COLO668 (cell line): Measurements from ENCODE around the gene PTPRD.
"Not testable (repeated sequence)": the region's sequence is repeated elsewhere in the genome, so short reads cannot be mapped to it uniquely, and the experiment has no call there.

ENCODE experiments used
- DNase-seq: peaks from one replicate; lab custom pipeline; 2025; ENCODE audit not compliant: unreplicated experiment; lab: John Stamatoyannopoulos, UW

PTPRD gene

GRCh38 chr9:9552665-9553064 lies 1060.1 kb downstream of the PTPRD start:
- peak; percentile 18 for DNase-seq

DNA sequence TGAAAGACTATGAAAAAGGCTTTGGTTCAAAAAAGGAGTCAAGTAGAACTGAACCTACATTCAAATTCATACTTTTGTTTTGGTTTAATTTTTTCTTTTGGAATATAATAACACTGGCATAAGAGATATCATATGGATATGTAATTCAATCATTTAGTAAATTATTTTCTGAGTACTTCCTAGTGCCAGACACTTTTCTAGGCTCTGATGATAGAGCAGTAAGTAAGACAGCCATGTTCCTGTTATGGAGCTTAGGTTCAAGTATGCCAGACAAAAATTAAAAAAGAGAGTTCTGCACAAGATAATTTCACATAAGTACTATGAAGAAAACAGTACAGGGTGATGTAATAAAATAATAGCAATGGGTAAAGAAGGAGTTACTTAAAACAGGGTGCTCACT lies 1074.0 kb downstream of the PTPRD start:
- no peak for DNase-seq

- no peak for DNase-seq
These were observed 1074.4 kb downstream of the PTPRD start for GRCh38 chr9:9538356-9538755.

DNA sequence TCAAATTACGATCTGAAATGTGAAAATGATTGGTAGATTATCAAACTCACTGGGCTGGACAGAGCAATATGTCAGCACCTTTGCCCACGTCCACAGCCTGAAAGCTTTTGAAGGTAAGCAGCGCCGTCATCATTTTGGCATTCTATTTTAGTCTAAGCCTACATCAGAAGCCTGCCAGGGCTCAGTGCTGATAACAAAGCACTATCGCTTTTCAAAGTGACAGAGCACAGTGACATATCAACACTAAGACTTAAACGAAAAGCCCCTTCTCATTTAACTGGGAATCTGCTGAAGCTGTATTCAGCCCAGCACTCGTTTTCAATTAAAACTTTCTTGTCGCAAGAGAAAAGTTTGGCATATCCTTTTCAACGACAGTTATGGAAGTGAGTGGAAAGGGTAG lies 1076.3 kb downstream of the PTPRD start:
- DNase-seq = no peak

DNA sequence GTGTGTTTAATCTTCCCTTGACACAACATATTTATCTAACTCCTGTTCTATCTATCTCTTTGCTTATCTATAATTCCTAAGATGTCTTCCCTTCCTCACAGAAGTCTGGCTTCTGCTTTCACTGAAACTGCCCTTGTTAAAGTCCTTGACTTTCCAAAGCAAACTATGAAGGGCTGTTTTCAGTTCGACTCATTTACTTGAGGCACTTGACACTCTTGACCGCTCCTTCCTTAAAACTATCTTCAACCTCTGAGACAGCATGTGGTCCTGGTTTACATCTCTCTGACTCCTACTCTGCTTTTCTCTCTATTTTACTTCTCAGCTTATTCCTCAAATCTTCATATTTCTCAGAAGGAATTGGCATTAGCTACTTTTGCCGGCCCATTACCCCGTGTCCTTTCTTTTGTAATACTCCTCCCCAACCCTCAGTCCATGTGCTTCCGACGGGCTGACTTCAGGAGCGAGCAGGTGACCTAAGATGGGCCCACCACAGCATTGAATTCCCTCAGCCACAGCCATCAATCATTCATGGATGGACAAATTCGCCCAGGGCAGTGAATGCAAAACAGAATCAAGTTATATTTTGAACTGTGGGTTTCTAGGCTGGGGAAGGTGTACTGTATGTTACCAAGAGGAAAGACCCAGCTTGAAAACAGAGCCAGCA lies 1089.2 kb downstream of the PTPRD start:
- no peak for DNase-seq

GRCh38 chr9:9522406-9522805 lies 1090.4 kb downstream of the PTPRD start:
- DNase-seq = no peak

DNA sequence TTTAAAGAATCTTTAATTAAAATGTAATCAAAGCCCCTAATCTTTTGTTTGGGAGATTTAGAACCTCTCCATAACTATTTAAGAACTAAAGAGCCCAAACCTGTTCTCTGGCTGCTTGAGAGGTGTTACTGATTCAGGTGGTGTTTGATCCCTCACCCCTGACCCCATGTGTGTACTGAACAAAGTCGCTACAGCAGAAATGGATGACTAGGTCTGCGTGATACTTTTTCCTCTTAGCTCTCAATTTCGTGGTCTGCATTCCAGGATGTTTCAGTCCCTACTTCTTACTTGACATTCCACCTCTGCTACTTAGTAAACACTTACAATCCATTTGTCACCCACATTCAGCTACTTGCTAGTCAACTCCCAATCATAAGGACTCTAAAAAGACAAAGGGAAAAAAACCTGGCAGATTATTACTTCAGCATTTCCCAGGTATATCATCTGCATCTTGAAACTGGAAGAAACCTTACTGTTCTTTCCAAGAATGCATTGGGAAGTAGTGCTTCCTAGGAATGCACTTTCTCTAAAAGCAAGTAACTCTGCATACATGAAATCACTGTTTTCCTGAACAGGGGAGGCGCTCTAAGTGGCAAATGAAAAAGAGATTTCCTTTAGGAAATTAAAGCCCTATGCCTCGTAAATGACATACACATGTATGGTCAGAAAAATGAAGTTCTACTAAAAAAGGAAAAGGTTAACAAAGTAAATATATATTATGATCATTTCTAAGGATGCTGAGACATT lies 1091.6 kb downstream of the PTPRD start:
- DNase-seq = no peak

DNA sequence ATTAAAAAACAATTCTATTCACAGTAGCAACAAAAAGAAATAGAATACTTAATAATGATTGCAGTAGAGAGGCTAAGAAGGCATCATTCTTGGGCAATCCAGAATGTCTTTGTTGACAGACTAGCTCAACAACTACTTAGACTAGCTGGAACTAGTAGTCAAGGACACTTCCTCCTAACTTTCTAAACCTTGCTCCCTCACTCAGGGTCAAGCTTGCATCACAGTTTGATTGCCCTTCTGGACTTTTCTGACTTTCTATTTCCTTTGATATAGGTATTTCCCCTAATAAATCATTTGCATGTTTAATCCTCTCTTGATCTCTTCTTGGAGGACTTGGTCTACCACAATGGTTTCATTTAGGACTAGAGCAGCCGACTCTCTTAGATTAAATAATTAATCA lies 1107.9 kb downstream of the PTPRD start:
- no peak for DNase-seq

GRCh38 chr9:9499546-9499945 lies 1113.3 kb downstream of the PTPRD start:
- DNase-seq = no peak

DNA sequence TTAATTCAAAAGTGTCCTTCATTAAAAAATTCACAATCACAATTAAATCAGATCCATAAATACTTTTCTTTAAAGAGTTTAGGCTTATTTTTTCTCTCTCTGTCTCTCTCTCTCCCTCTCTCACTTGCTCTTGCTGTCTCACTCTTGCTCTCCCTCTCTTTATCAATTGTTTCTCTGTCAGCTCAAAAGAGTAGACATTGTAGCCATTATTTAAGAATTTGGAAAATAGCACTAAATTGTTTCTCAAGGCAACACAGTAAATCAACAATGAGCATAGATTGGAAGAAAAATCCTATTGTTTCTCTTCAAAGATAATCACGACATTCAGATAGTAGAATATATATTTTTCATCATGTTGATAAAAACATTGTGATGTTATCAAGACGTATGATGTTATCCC lies 1114.0 kb downstream of the PTPRD start:
- DNase-seq = no peak

- no peak for DNase-seq
These were observed 1114.7 kb downstream of the PTPRD start for GRCh38 chr9:9498128-9498527.

DNA sequence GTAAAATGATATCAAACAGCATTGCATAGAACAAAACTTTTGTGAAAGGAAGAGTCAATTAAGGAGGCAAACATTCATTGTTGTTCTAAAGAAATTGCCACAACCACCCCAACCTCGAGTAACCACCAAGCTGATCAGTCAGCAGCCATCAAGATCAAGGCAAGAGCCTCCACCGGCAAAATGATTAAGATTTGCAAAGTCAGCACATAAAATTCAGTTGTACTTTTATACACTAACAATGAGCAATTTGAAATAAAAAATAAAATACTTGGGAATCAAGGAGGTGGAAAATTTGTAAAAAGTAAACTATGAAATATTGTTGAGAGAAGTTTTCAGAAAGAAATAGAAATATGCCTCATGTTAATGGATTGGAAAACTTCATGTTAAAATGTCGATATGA lies 1118.5 kb downstream of the PTPRD start:
- DNase-seq = no peak

GRCh38 chr9:9492506-9492905 lies 1120.3 kb downstream of the PTPRD start:
- DNase-seq = no peak

DNA sequence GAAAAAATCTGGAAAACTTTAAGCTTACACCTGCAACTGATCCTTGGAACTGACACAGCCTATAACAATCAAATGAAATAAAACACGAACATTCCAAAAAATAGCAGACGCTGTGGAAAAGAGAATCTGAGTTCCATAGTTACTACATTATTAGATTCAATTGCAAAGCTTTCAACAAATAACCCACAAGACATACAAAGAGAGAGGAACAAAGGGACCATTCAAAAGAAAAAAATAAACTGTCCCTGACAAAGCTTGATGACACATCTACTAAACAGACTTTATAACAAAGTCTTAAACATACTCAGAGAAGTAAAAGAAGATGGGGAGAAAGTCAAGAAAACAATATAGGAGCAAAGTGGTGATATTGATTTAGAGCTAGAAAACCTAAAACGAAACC lies 1123.6 kb downstream of the PTPRD start:
- DNase-seq = no peak

DNA sequence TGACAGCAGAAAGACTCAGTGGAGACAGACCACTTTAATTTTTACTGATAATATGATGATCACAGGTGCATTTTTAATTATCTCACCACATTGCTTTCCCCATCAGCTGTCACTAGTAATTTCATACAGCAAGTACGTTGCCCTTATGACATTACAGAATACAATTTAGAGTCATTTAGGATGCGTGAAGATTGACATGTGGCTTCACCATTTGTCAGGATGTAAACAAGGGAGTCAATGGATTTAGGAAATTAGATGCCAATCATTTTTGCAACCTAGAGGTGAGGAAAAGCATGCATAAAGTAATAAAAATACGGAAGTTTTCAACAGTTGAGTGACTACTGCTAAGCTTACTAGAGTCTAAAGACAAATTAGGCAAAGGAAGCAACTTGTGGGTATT lies 1129.6 kb downstream of the PTPRD start:
- DNase-seq = no peak

DNA sequence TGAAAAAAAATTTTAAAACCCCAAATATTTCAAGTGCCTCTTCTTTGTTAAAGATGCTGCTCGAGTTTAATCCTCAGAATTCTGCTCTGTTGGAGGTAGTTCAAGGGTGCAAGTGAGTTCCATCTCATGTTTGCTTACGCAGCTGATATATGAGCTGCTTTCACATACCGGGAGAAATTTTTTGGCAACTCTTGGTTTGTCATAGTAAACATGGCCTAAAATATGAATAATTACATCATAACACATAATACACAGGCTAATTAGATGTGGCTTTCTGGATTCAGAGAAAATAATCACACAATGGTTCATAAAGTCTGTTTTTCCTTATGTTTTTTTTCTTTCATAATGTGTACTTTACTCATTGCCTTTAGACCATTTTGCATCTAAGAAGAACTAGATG lies 1134.1 kb downstream of the PTPRD start:
- no peak for DNase-seq

- DNase-seq = no peak
These were observed 1143.5 kb downstream of the PTPRD start for GRCh38 chr9:9469271-9469670.

- not testable (repeated sequence) for DNase-seq
These were observed 1170.9 kb downstream of the PTPRD start for GRCh38 chr9:9441874-9442273.

GRCh38 chr9:9437641-9438040 lies 1175.2 kb downstream of the PTPRD start:
- DNase-seq = no peak

DNA sequence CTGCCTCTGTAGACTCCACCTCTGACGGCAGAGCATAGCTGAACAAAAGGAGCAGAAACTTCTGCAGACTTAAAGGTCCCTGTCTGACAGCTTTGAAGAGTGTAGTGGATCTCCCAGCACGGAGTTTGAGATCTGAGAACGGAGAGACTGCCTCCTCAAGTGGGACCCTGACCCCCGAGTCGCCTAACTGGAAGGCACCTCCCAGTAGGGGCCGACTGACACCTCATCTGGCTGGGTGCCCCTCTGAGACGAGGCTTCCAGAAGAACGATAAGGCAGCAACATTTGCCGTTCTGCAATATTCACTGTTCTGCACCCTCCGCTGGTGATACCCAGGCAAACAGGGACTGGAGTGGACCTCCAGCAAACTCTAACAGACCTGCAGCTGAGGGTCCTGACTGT lies 1186.3 kb downstream of the PTPRD start:
- not testable (repeated sequence) for DNase-seq

DNA sequence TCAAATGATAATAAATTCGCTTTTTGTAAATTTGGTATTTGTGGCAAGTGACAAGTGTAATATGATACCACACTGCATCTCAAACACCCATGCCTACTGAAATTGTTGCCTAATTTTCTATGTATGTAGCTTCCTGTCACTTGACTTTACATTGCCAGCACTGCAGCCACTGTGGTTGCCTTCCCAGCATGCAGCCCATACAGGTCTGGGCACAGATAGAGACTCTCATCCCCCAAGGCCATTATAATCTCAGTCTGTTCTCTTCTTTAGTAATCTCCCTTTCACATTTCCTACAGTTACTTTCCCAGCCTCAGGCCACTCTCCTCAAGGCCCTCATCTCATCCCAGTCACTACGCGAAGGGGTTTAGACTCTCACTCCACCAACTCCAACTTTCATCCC lies 1200.6 kb downstream of the PTPRD start:
- no peak for DNase-seq

GRCh38 chr9:9410736-9411135 lies 1202.1 kb downstream of the PTPRD start:
- DNase-seq = no peak

- no peak for DNase-seq
These were observed 1212.8 kb downstream of the PTPRD start for GRCh38 chr9:9399982-9400381.
